Limb (tissue), 2 donors: ENCODE results near the gene DNPH1.

ENCODE experiments used
- DNase-seq, 2 donors: peaks; one replicate each; pipeline ENCODE4 v3.0.0-alpha.2; 2016; ENCODE audit errors: extremely low spot score in 2 of 2

Gene DNPH1

GRCh38 chr6:43263314-43264178 lies 34.3 kb upstream of the DNPH1 start:
- DNase-seq: peak in 1 of 2 donors; percentile 75

- no peak for DNase-seq
These were observed 33.6 kb upstream of the DNPH1 start for GRCh38 chr6:43262780-43263313.

DNA sequence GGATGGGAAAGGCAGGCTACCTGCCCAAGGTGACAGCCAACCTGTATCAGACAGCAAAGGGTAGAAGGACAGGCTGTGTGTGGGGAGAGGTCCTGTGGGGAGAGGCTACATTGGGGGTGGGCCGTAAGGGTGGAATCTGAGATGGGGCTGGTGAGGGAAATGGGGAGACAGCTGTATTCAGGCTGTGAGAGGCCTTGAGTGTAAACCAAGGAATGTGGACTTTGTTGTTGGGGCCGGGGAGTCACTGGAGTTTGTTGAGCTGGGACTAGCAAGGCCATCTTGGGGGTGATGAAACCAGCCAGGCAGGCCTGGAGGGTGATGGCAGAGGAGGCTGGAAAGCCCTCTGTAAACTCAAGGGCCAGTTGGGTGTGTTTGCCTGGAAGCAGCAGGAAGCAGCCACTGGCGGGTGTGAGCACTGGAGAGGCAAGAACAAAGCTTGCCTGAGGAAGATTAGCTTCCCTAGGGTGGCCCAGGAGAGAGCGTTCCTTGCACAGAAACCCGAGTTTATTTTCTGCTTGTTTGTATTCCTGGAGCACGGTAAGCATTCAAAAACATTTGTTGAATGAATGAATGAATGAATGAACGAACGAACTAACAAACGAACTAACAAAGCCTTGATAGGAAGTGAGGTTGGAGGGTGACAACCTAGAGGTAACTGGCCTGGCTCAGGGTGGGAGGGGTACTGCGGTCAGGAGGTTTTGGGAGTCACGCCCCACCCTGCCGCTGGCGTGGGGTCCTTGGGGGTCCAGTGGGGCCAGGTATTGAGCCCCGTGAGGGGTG lies 32.9 kb upstream of the DNPH1 start:
- DNase-seq: no peak

- no peak for DNase-seq
These were observed 31.9 kb upstream of the DNPH1 start for GRCh38 chr6:43261198-43261597.

- no peak for DNase-seq
These were observed 31.5 kb upstream of the DNPH1 start for GRCh38 chr6:43260791-43261190.

DNA sequence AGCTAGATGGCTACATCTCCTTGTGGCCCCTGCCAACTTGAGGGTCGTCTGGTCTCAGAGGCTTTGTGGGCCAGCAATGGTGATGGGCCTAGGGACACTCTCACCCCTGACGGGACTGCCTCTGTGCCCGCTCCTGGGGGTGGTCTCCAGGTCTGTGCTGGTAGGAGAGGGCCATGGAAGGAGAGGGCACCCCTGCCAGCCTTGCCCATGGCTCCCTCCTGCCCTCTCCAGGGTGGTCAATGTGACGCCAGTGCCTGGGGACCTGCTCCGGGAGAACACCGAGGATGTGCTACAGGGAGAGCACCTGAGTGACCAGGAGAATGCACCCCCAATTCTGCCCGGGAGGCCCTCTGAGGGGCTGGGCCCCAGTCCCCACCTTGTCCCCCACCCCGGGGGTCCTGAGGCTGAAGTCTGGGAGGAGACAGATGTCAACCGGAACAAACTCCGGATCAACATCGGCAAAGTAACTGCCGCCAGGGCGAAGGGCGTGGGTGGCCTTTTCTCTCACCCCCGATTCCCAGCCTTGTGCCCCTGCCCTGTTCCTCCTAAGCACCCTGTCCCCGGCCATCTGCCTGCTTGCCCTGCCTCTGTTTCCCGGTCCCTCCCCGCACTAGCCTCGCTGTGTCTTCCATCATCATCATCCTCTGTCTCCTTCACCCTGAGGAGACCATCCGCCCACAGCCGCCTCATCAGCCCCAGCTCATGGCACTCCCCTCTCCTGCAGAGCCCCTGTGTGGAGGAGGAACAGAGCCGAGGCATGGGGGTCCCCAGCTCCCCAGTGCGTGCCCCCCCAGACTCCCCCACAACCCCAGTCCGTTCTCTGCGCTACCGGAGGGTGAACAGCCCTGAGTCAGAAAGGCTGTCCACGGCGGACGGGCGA lies 29.8 kb upstream of the DNPH1 start:
- DNase-seq: no peak

GRCh38 chr6:43258180-43258579 lies 28.9 kb upstream of the DNPH1 start:
- no peak for DNase-seq

- no peak for DNase-seq
These were observed 28.3 kb upstream of the DNPH1 start for GRCh38 chr6:43257367-43258145.

DNA sequence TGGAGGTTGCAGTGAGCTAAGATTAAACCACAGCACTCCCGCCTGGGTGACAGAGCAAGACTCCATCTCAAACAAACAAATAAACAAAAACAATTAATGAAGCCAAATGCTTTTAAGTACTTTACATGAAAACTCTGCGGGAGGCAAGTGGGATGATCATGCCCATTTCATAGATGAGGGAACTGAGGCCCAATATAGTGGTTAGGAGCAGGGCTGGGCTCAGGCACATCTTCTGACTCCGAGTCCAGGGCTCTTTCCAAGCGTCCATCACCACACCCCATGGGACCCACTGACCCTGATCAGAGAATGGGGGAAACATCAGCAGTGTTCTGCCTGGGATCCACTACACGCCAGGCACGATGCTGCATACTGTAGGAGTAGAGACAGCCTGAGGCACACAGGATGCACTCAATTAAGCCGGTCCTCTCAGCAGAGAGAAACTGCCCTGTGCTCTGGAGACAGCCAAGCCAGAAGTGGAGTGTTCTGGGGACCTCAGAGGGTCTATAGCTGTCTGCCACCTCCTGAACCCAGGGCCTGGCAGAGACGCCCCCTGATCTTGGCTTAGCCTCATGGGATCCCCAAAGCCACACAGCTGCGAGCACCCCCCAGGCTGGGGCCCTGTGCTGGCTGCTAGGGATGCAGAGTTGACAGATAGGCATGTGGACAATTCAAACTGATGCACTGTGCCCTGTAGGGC lies 27.5 kb upstream of the DNPH1 start:
- DNase-seq: no peak

GRCh38 chr6:43255408-43256054 lies 26.2 kb upstream of the DNPH1 start:
- DNase-seq: no peak

DNA sequence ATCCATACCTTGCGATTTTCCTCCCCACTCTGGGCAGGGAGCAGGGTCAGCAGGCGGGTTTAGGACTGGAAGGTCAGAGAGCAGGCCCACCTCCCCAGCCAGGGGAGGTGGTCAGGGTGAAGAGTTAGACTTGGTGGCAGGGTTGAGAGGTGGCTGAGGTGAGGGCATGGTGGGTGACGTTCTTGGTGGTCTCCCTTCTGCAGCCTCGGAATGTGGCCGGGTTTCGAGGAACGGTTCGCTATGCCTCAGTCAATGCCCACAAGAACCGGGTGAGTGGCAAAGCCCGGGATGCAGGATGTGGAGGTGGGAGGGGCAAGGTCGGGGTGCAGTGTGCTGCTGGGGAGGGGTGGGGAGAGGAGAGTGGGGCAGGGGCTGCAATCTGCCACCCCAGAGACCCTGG lies 25.6 kb upstream of the DNPH1 start:
- DNase-seq: no peak

DNA sequence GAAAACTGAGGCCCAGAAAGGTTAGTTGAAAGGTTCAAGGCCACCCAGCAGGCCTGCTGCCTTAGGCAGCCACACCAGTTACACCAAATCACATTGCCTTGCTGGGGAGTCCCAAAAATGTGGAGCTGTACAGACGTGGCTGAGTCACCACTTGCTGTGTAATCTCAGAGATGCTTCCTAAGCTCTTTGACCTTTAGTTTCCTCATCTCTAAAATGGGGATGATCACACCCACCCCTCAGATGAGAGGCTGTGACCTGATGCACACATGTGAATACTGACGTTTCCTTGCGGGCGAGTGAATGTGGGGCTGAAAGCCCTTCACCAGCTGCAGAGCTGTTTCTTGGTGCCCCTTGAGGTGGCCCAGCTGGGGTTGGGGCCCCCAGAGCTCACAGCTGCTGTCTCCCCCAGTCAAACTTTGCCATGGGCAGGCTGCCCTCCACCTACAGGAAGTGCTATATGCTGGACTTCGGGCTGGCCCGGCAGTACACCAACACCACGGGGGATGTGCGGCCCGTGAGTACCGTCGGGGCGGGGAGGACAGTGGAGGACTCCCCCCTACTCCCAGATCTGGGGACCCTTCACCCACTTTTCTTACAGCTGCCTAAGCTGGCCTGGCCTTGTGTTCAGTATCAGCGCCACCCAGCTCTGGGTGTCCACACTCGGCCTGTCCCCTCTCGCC lies 25.0 kb upstream of the DNPH1 start:
- DNase-seq: no peak

DNA sequence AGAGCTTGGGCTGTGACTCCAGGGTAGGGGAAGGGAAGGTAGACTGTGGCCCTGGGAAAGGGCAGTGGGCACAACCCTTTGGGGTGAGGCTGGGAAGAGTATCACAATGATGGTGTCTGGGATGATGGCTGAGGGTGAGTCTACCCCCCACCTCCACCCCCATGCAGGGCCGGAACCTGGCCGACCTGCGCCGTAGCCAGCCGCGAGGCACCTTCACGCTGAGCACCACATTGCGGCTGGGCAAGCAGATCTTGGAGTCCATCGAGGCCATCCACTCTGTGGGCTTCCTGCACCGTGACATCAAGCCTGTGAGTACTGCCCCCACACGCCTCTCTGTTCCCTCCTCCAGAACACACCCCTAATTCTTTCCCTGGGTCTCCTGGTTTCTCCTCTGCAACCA lies 24.1 kb upstream of the DNPH1 start:
- no peak for DNase-seq

DNA sequence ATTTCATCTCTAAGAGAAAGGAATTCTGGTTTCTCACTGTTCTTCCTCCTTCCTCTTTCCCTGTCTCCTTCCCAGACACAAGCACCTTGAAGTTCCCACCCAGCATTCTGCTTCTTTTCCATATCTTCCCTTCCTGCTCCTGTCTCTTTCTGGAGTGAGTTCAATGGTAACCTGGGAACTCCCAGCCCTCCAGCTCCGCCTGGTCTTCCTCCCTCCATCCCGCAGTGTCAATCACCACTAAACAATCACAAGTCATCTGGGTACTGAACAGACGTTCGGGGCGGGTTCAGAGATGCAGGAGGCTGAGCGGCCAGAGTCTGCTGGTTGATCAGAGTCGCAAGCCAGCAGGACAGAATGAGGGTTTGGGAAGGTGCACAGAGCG lies 21.7 kb upstream of the DNPH1 start:
- DNase-seq: no peak

DNA sequence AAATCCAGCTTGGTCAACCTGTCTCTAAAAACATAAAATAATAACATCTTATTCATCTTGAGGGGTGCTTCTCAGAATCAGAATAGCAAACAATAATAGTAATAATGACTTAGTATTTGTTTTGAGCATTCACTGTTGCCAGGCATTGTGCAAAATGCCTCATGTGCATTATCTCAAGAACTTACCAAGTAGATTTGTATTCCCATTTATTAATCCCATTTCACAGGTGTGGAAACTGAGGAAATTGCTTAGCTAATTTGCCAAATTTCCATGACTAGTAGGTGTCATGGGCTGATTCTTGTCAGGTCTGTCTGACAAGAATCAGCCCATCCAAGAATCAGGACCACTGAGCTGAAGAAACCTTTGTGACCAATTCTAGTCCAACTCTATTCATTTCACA lies 19.5 kb upstream of the DNPH1 start:
- no peak for DNase-seq

- DNase-seq: no peak
These were observed 18.8 kb upstream of the DNPH1 start for GRCh38 chr6:43248101-43248500.

GRCh38 chr6:43247114-43247999 lies 18.1 kb upstream of the DNPH1 start:
- peak; percentile 53 to 83 for DNase-seq
